K562 (cell line): ENCODE data around the gene CEACAM18. TPM values are rescaled to one million over a fixed set of nuclear protein-coding genes. Genes with fewer than 3 reads are reported as not detected.
A peak's percentile ranks its signal among the peaks of the same experiment; 100 is the strongest.

Experiments
- ARID1B ChIP-seq: fragments of 450-650 bp; IDR thresholded peaks from 2 replicates; pipeline ENCODE4 v1.6.1; 2016; ENCODE audit warnings: antibody characterized with exemption, mild to moderate bottlenecking, inconsistent platforms
- ARNT ChIP-seq, 2 experiments: fragments of 450-650 bp; IDR thresholded peaks; 2 replicates each; pipeline ENCODE4 v1.6.1; 2016; ENCODE audit warnings: mild to moderate bottlenecking in 1 of 2
- CC2D1A ChIP-seq: fragments of 450-650 bp; IDR thresholded peaks from 2 replicates; pipeline ENCODE4 v1.6.1; 2017; ENCODE audit warnings: mild to moderate bottlenecking
- DPF2 ChIP-seq: fragments of 450-650 bp; IDR thresholded peaks from 2 replicates; pipeline ENCODE4 v1.6.1; 2016
- ETV1 ChIP-seq: fragments of 450-650 bp; conservative IDR thresholded peaks from 2 replicates; pipeline ENCODE4 v1.6.1; 2016; ENCODE audit warnings: missing genetic modification characterization, control low read depth, low read depth, missing compliant biosample characterization
- FOXK2 ChIP-seq, 2 experiments: fragments of 450-650 bp; IDR thresholded peaks in 1 of 2; conservative IDR thresholded peaks in 1 of 2; 2 replicates each; pipeline ENCODE4 v1.6.1; 2016; ENCODE audit warnings: low read depth in 2 of 2, mild to moderate bottlenecking in 1 of 2
- KDM5B ChIP-seq: fragments of 200-600 bp; sonication (generic); IDR thresholded peaks from 2 replicates; pipeline ENCODE4 v1.6.1; 2012; ENCODE audit warnings: low read depth, mild to moderate bottlenecking, moderate library complexity, low read length, control low read depth, inconsistent platforms; ENCODE audit not compliant: insufficient replicate concordance
- NCOR1 ChIP-seq: fragments of 450-650 bp; IDR thresholded peaks from 2 replicates; pipeline ENCODE4 v1.6.1; 2016; ENCODE audit warnings: mild to moderate bottlenecking, moderate library complexity
- NONO ChIP-seq, 2 experiments: fragments of 200-400 bp in 1 of 2; fragments of 450-650 bp in 1 of 2; formaldehyde crosslinking in 1 of 2; IDR thresholded peaks; 2 replicates each; pipeline ENCODE4 v1.6.1; 2017; ENCODE audit warnings: low read depth in 2 of 2, mild to moderate bottlenecking in 2 of 2, moderate library complexity in 2 of 2, low read length in 1 of 2
- POLR2AphosphoS5 ChIP-seq: IDR thresholded peaks from 2 replicates; pipeline ENCODE4 v1.6.1; 2011; ENCODE audit warnings: mild to moderate bottlenecking, low read depth, low read length, moderate library complexity; ENCODE audit not compliant: control insufficient read depth, insufficient read depth
- POLR2G ChIP-seq: fragments of 200-400 bp; formaldehyde crosslinking; IDR thresholded peaks from 2 replicates; pipeline ENCODE4 v1.6.1; 2017; ENCODE audit warnings: low read depth, mild to moderate bottlenecking, antibody characterized with exemption, low read length, moderate library complexity
- RNF2 ChIP-seq: sonication (generic); IDR thresholded peaks from 2 replicates; pipeline ENCODE4 v1.6.1; 2016
- SMARCA4 ChIP-seq: fragments of 450-650 bp; IDR thresholded peaks from 2 replicates; pipeline ENCODE4 v1.6.1; 2016
- SRSF9 ChIP-seq: fragments of 200-400 bp; formaldehyde crosslinking; IDR thresholded peaks from 2 replicates; pipeline ENCODE4 v1.6.1; 2017; ENCODE audit warnings: low read depth, low read length, borderline replicate concordance
- ZBTB33 ChIP-seq: sonication (generic); formaldehyde crosslinking; IDR thresholded peaks from 2 replicates; pipeline ENCODE4 v1.8.1; 2023; ENCODE audit warnings: mild to moderate bottlenecking, missing genetic modification reagents
- ZKSCAN8 ChIP-seq: fragments of 200-800 bp; sonication (Bioruptor generic); IDR thresholded peaks from 2 replicates; pipeline ENCODE4 v1.6.1; 2016; ENCODE audit warnings: missing genetic modification characterization, missing compliant biosample characterization
- ZNF197 ChIP-seq: fragments of 200-800 bp; sonication (Bioruptor generic); IDR thresholded peaks from 2 replicates; pipeline ENCODE4 v1.6.1; 2016; ENCODE audit warnings: low read depth, missing genetic modification characterization, missing compliant biosample characterization
- ZNF395 ChIP-seq: fragments of 200-800 bp; sonication (Bioruptor generic); IDR thresholded peaks from 2 replicates; pipeline ENCODE4 v1.6.1; 2017; ENCODE audit warnings: missing genetic modification characterization, missing compliant biosample characterization
- ZNF707 ChIP-seq: fragments of 250-450 bp; sonication (Bioruptor Pico); conservative IDR thresholded peaks from 2 replicates; pipeline ENCODE4 v1.8.0; 2022; ENCODE audit warnings: inconsistent platforms, mild to moderate bottlenecking, moderate library complexity
- ZNF79 ChIP-seq: fragments of 250-450 bp; sonication (Bioruptor Pico); IDR thresholded peaks from 2 replicates; pipeline ENCODE4 v1.4.0; 2020; ENCODE audit warnings: low read depth, mild to moderate bottlenecking, moderate library complexity
- polyA plus RNA-seq, 8 experiments: library from polyadenylated mRNA; depleted of rRNA in 4 of 8; stranded (reverse) in 5 of 8; unstranded in 3 of 8; fragments of >200 nt; fragmentation: Nextera tagmentation in 2 of 8; fragmentation: Illumina TruSeq in 1 of 8; extraction: Ambion mirVana in 2 of 8; extraction: Trizol in 1 of 8; gene quantifications; 2 replicates each; pipeline versions ENCODE4 v1.2.1 to v1.2.3, GENCODE V29; 2011 to 2014; ENCODE audit warnings: inconsistent platforms in 1 of 8, missing spikeins in 1 of 8
- total RNA-seq, 7 experiments: library from RNA; depleted of rRNA in 6 of 7; stranded (reverse); fragments of >200 nt in 6 of 7; fragmentation: Illumina TruSeq in 2 of 7; extraction: Trizol in 2 of 7; gene quantifications; 2 replicates each; pipeline versions ENCODE4 v1.2.1 to v1.2.3, GENCODE V29; 2011 to 2021; ENCODE audit warnings: low replicate concordance in 1 of 7
- TF ChIP-seq, protein P1 (sequence below): fragments of 450-650 bp; formaldehyde crosslinking; IDR thresholded peaks from 2 replicates; pipeline ENCODE4 v1.4.0; 2022; ENCODE audit warnings: mild to moderate bottlenecking, moderate library complexity

The CEACAM18 gene
- total and polyA plus RNA-seq, 9 of the 15 experiments (the other 6 are each of a cell fraction or from before 2014, with no cell fraction given) = 0.08 to 0.24 (median 0.15) TPM; not detected in 3

GRCh38 chr19:51508059-51508733, 29.9 kb downstream of the CEACAM18 start (continued):
- TF ChIP-seq ZNF197 (CRISPR knock-in tag) = peak; percentile 87; the same call in 1 of the 2 replicates
- TF ChIP-seq SRSF9 = no peak
- peak; percentile 16 to 39; a peak in 1 of 4 replicates for TF ChIP-seq FOXK2 (conservative IDR thresholded peaks at IDR 0.05 in 1 of 2, IDR thresholded peaks at IDR 0.05 in 1 of 2; ENCODE audit: low read depth in 2 of 2)
- TF ChIP-seq ARNT (IDR thresholded peaks at IDR 0.05) = peak in 1 of 2 experiments; percentile 81; a peak in 2 of 4 replicates
- TF ChIP-seq ETV1 (tag) = peak; percentile 53; the same call in 1 of the 2 replicates
- TF ChIP-seq NONO (IDR thresholded peaks at IDR 0.05; ENCODE audit: low read depth in 2 of 2, low read length in 1 of 2) = peak in 1 of 2 experiments; percentile 59; a peak in 1 of 4 replicates
- TF ChIP-seq POLR2G = no peak
- TF ChIP-seq ZNF707 (CRISPR knock-in tag) = no peak
- TF ChIP-seq ZBTB33 (CRISPR knock-in tag) = no peak
- TF ChIP-seq RNF2 = peak; percentile 90; the same call in 1 of the 2 replicates
- TF ChIP-seq DPF2 = peak; percentile 98
- no peak for TF ChIP-seq ZNF79 (CRISPR knock-in tag)
- TF ChIP-seq POLR2AphosphoS5 = peak; percentile 99
- TF ChIP-seq CC2D1A = peak; percentile 92; the same call in 1 of the 2 replicates
- TF ChIP-seq, protein P1, sequence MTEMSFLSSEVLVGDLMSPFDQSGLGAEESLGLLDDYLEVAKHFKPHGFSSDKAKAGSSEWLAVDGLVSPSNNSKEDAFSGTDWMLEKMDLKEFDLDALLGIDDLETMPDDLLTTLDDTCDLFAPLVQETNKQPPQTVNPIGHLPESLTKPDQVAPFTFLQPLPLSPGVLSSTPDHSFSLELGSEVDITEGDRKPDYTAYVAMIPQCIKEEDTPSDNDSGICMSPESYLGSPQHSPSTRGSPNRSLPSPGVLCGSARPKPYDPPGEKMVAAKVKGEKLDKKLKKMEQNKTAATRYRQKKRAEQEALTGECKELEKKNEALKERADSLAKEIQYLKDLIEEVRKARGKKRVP = peak; percentile 69; the same call in 1 of the 2 replicates
- peak; percentile 98 for TF ChIP-seq SMARCA4
- TF ChIP-seq ZNF395 (CRISPR knock-in tag) = peak; percentile 90
- peak; percentile 87; the same call in 1 of the 2 replicates for TF ChIP-seq ZKSCAN8 (CRISPR knock-in tag)
- peak; percentile 98 for TF ChIP-seq NCOR1
- TF ChIP-seq KDM5B = peak; percentile 6
- peak; percentile 99 for TF ChIP-seq ARID1B
